Endometrial microvascular endothelial cells (primary cell): ENCODE data around the gene STK11IP. TPM values are rescaled to one million over a fixed set of nuclear protein-coding genes. Genes with fewer than 3 reads are reported as not detected.

Source experiments
- in situ Hi-C: cut with HindIII; loops from 2 replicates; pipeline ENCODE4 v1.10.0; 2017; ENCODE audit warnings: low sequenced_read_pairs, low pct_unique_long_range_greater_than_20kb; ENCODE audit errors: inconsistent ontology term
- total RNA-seq: library from RNA; depleted of rRNA; stranded (reverse); fragments of >200 nt; gene quantifications from one replicate; pipeline ENCODE4 v1.2.3, GENCODE V29; 2015; ENCODE audit errors: inconsistent ontology term

Gene STK11IP
- 15.3 TPM for total RNA-seq

- in situ Hi-C loops, result no loop called here
These were observed at the start of gene STK11IP for GRCh38 chr2:219597552-219598307. TSS of gene STK11IP (plus strand) at chr2:219597857. CDS start at chr2:219598120, 263 bp downstream.

DNA sequence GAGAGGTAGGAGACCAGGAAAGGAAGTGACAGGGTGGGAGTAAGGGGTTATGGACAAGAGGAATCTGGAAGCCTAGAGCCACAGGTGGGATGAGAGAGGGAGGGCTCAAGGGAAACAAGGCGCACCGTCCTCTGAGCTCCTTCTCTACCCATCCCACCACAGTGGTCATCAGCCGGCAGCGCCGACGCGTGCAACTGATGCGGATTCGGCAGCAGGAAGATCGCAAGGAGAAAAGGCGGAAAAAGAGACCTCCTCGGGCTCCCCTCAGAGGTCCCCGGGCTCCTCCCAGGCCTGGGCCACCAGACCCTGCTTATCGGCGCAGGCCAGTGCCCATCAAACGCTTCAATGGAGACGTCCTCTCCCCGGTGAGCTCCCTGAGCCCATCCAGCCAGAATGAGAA, 48.7 kb upstream of the STK11IP start:
- in situ Hi-C loops, result no loop called here

- in situ Hi-C loops, result no loop called here
These were observed 48.0 kb upstream of the STK11IP start for GRCh38 chr2:219549619-219550018.

DNA sequence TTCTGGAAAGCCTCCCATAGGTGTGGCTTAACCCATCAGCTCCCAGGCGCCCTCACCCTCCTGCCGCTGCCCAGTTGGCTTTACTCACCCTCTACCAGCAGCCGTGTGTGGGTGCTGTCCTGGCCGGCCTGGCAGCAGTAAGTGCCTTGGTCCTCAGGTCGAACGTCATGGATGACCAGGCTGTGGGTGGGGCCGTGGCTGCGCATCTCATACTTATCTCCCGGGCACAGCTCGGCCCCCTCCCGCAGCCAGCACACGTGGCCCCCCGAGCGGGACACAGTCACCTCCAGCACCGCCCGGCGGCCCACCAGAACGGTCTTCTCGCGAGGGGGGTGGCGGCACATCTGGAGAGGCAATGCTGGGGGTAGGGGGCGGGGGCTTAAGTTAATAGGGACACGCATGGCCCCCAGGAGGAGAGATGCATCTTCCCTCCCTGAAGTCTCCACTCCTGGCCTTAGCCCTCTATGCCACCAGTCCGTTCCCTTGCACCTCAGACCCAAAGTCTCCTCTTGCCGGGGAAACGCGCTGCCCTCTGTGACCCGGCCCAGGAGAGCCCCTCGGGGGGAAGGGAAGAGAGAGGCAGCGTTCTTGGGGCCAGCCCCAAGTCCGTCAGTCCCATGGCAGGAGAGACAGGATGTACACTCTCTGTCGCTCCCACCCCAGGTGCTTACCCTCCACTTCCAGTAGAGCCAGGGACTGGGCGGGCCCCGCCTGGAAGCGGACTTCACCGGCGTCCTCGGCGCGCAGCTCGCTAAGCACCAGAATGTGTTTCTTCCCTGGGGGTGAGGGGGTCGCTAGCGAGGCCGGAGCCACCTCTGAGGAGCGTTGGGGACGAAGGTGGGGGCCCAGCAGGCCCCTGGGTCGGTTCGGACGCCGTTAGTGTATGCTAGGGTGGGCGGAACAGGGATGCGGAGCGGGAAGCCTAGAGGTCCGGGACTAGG, 45.9 kb upstream of the STK11IP start:
- in situ Hi-C loops, result no loop called here

- in situ Hi-C loops, result no loop called here
These were observed 45.1 kb upstream of the STK11IP start for GRCh38 chr2:219552382-219553167.

GRCh38 chr2:219553168-219553417, 44.6 kb upstream of the STK11IP start:
- in situ Hi-C loops, result no loop called here

GRCh38 chr2:219553463-219553963, 44.1 kb upstream of the STK11IP start:
- in situ Hi-C loops, result no loop called here

DNA sequence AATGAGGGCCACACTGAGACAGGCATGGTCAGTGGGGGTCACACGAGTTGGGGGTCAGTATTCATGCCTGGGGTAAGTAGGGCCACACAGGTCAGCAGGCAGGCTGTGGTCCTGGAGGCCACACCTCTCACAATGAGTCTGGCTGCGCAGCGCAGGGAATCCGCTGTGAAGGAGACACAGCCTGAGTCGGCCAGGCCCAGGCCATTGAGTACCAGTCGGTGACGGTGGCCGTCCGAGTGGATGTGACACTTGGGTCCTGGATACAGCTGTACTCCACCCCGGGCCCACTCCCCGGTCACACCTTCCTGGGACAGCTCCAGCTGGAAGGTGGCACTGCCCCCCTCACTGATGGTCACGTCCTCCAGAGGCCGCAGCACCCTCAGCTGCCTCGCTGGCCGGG, 43.3 kb upstream of the STK11IP start:
- in situ Hi-C loops, result no loop called here

DNA sequence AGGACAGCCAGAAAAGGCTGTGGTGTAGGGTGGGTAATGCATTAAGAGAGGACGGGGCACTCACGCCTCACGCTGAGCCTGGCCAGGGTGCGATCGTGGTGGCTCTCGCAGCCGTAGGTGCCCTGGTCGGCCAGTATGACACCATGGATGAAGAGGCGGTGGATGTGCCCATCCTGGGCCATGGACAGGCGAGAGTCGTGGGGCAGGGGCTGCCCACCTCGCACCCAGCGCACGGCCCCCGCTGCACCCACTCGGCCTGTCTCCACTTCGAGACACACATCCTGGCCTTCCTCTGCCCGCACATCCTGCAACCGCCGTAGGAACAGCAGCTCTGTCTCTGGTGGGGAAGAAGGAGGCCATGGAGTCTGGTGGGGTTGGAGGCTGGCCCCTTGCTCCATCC, 41.7 kb upstream of the STK11IP start:
- in situ Hi-C loops, result no loop called here

- in situ Hi-C loops, result no loop called here
These were observed 41.2 kb upstream of the STK11IP start for GRCh38 chr2:219556413-219556812.

GRCh38 chr2:219557320-219557719, 40.3 kb upstream of the STK11IP start:
- in situ Hi-C loops, result no loop called here

DNA sequence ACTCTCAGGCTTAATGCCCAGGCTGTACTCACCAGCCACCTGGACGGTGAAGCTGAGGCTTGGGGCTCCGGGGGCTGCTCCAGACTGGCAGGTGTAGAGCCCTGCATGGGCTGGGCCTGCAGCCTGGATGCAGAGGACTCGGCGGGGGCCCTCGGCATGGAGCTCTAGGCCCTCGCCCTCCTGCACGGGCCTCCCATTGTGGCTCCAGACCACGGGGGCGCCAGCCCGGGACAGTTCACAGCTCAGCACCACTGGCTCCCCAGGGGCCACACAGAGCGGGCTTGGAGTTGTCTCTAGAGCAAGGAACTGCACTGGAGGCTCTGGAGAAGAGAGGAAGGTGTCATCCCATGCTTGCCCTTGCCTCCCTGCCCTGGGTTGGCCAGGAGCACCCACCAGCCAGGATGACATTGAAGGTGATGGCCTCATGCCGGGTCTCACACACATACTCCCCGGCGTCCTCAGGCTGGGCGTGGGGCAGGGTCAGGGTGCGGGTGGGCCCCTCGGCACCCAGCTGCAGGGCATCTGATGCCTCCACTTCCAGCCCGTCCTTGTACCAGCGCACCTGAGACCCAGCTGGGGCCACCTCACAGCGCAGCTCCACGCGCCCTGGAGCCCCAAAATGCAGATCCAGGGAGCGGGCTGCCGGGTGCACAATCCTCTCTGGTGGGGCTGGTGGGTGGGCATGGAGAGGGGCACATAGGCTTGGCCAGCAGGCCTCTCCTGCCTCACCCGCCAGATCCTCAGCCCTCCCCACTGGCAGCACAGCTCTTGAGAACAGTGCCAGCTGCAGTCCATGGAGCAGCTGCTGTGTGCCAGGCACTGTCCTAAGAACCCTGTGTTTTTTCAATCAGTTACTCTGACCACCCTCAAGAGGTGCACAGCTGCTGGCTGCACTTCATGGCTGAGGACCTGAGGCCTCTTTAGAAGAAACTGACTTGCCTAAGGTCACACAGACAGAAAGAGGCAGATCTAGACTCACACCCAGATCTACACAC, 39.6 kb upstream of the STK11IP start:
- in situ Hi-C loops, result no loop called here

GRCh38 chr2:219559156-219559915, 38.3 kb upstream of the STK11IP start:
- in situ Hi-C loops, result no loop called here

DNA sequence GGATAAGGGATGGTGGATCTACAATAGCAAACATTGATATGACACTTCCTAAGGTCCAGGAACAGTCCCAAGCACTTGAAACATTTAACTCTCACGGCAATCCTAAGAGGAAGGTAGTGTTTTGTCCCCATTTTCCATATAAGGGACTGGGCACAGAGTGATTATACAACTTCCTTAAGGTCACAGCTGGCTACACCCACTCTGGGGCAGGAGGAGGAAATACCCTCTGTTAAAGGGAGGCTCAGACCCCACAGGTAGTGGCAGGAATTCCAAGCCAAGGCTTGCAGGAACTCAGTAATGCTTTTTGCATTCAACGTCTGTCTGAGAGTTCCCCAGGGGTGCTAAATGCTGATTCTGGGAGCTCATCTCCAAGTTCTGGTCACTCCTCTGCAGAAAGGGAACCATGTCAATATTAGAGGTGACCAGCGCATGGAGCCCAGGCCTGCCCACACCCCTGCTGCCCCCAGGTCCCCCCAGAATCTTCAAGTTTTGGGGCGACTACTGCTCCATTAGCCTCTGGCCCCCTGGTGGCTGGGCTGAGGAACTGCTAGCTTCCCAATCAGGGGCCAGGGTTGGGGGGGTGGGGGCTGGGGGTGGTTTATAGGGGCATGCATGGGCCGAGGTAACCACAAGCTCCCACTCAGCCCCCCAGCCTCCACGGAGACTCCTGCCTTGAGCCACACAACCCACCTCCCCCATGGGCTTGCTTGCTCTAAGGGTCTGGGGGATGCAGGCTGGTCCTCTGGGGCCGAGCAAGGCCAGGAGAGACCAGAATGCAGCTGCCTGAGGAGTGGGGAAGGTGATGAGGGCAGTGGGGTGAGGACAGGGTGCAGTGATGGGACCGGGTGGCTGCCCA, 37.4 kb upstream of the STK11IP start:
- in situ Hi-C loops, result no loop called here

DNA sequence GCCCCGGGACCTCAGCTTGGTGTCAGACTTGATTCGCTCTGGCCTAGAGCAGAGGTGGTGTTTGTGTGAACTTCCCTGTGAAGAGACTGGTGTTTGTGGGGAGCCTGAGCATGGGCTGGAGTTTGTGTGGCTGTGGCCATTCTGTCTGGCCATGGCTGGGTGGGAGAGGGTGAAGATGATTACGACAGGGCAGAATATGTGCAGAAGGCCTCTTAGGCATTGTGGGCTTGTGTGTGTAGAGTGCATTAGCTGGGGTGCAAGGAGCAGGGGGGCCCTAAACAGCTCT, 36.8 kb upstream of the STK11IP start:
- in situ Hi-C loops, result no loop called here

DNA sequence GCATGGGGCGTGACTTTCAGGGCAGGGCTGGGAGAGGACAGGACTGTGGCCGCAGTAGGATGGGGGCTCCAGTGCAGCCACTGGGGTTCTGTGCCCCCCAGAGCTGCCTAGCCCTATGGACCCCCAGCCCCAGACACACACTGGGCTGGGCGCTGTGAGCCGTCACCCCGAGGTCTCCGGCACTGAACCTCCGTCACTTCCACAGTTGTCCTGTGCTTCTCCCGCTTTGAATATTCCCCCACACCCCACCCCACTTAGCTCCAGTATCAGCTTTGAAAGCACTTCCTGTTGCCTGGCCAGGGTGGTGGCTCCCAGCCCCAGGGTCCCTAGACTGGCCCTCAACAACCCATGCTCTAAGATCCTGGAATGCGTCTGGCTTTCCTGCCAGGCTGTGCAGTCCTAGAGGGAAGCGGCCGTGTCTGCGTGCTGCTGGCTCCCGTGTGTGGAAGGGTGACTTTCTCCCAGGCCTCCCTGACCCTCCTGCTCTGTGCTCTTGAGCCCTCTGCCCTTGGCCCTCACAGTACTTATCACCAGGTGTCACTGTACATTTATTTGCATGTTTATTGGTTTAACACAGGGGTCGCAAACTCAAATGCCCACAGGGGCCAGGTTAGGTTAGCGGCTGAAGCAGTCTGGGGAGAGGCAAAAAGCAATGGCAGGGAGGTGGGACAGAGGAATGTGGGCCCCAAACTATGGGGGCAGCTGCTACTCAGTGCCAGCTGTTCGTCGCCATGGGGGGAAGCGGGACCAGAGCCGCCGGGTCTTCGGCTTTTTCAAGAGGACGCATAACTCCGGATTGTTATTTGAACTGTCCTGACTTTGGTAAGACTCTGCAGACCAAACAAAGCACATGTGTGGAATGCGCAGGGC, 36.2 kb upstream of the STK11IP start:
- in situ Hi-C loops, result no loop called here
